GM12801 (cell line): ENCODE measurements around the gene VAV2.

Source experiments
- TF ChIP-seq, protein P1 (sequence below): IDR thresholded peaks from one replicate; pipeline ENCODE4 v1.5.1; 2011; ENCODE audit warnings: control low read depth; ENCODE audit not compliant: insufficient read length; ENCODE audit errors: extremely low read depth

VAV2 gene

DNA sequence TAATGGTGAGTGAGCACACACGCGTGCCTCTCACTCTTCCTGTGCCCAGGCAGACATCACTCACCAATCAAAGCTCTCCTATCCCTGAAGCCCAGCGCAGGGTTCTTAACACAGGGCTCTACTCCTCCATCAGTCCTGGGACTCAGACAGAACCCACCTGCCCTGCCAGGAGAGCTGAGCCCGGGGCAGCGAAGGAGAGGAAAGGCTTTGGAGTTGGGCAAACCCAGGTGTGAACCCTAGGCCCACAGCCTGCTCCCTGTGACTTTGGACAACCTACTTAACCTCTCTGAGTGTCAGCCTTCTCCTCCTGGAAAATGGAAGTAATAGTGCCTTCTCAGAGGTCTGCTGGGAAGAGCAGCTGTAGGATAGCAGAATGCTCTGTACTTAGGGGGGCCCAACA is 155.3 kb downstream of the VAV2 start:
- TF ChIP-seq, protein P1, sequence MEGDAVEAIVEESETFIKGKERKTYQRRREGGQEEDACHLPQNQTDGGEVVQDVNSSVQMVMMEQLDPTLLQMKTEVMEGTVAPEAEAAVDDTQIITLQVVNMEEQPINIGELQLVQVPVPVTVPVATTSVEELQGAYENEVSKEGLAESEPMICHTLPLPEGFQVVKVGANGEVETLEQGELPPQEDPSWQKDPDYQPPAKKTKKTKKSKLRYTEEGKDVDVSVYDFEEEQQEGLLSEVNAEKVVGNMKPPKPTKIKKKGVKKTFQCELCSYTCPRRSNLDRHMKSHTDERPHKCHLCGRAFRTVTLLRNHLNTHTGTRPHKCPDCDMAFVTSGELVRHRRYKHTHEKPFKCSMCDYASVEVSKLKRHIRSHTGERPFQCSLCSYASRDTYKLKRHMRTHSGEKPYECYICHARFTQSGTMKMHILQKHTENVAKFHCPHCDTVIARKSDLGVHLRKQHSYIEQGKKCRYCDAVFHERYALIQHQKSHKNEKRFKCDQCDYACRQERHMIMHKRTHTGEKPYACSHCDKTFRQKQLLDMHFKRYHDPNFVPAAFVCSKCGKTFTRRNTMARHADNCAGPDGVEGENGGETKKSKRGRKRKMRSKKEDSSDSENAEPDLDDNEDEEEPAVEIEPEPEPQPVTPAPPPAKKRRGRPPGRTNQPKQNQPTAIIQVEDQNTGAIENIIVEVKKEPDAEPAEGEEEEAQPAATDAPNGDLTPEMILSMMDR = no peak

- TF ChIP-seq, protein P1 = no peak
Observed at GRCh38 chr9:133836001-133836758, 155.9 kb downstream of the VAV2 start.

DNA sequence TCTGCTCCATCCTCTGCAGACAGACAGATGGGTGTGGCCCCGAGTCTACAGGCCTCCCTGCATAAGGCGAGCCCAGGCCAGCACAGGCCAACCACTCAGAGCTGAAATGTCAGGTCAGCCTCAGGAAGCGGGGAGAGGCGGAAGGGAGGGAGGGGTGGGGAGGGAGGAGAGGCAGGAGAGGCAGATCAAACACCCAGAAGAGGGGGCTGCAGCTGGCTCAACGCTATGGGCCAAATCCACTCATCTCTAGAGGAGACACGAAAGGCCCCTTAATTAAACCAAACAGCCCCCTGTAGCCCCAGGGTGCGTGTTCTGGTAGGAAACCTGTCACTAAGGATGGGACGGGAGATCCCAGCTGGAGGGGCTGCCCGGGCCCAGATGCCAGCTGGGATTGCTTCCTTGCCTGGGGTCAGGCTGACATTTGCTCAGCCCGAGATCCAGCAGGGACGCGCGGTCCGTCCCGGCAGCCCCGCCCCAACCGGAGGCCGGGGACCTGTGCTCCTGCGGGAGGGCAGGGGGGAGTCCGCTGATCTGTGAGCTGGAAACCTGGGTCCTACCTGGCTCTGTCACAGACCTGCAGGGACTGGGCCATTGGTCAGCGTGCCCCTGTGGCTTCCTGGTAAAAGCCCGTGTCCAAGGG is 156.7 kb downstream of the VAV2 start:
- TF ChIP-seq, protein P1 = no peak

DNA sequence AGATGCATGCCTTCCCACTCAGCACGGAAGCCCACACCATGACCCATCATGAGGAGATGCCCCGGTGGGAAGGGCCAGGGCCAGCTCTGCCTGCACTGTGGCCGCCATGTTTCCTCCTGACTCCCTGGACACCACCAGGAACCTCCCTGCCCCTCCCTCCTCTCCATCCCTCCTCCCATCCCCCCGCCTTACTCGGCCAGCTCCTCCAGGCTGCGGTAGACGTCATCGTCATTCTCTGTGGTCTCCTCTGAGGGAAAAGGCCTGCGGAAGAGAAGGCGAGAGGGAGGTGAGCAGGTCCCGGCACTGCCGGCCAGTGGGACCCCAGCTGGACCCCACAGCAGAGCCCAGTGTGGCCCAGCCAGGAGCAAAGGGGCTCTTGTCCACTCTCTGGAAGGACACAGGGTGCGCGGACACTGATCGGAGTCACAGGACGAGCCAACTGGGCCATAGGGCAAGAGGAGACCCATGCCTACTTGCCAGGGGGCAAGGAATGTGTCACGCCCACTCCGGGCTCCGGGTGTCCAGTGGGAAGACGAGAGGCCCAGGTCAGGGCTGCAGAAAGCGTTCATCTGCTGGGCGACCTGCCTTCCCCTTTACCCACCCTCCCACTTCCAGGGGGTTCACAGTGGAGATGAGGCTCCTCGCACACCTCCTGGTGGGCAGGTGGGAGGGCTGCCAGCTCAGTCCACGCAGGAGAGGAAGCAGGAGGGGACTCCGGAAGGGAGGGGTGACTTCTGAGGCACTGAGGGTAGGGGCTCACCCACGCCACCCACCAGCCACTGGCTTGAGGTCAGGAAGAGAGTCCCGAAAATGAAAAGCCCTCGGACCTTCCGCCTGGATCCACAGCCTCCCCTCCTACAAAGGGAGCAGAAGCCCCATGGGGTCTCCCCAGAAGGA is 157.8 kb downstream of the VAV2 start:
- TF ChIP-seq, protein P1 = no peak

GRCh38 chr9:133833388-133834025 is 158.6 kb downstream of the VAV2 start:
- TF ChIP-seq, protein P1 = no peak

DNA sequence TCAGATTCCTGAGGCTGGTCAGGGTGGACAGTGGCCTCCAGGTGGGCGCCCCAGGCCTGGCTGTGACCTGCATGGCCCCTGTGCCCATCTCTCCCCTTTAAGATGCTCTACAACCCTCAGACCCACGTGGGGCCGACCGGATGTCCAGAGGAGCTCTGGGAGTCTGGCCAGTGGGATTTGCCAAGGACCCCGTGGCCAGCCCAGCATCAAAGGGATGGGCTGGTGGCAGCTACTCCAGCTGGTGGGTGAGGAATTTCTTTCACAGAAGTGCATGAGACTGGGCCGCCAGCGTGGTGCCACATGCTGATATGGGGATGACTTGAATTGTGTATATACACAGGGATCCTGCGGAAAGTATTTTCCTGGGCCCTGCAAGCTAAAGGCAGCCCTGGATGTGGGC is 159.2 kb downstream of the VAV2 start:
- TF ChIP-seq, protein P1 = no peak

GRCh38 chr9:133830711-133831110 is 161.4 kb downstream of the VAV2 start:
- TF ChIP-seq, protein P1 = no peak
